GM12878 (cell line): ENCODE data around the gene ANKRD50. TPM values are rescaled to one million over a fixed set of nuclear protein-coding genes. Genes with fewer than 3 reads are reported as not detected.

Experiments used
- ATAC-seq: fragments of 200-7000 bp; cut with Tn5 transposase; 3 replicates; pipeline ENCODE4 v1.9.1; 2020; ENCODE audit warnings: mild to moderate bottlenecking, moderate library complexity
- BruUV-seq: library from RNA; stranded (reverse); fragments of 400-500 nt; replicated peaks from 2 replicates; lab custom pipeline; 2021; lab: Mats Ljungman, UMichigan
- CTCF ChIA-PET: fragments of 300-600 bp; sonication (Branson Sonifier 250); formaldehyde crosslinking; extraction: SDS; loops from one replicate; lab custom pipeline; 2021; ENCODE audit warnings: inconsistent platforms; lab: Yijun Ruan, JAX
- POLR2A ChIA-PET: fragments of 350-600 bp; formaldehyde crosslinking; extraction: SDS; loops from one replicate; lab custom pipeline; 2021; ENCODE audit warnings: inconsistent platforms; lab: Charles Lee
- RAD21 ChIA-PET: fragments of 300-600 bp; sonication (Branson Sonifier 250); formaldehyde crosslinking; loops from one replicate; lab custom pipeline; 2023; ENCODE audit warnings: antibody characterized with exemption; ENCODE audit not compliant: unreplicated experiment; lab: Charles Lee
- SMC1A ChIA-PET: fragments of 300-600 bp; sonication (Branson Sonifier 250); formaldehyde crosslinking; loops from one replicate; lab custom pipeline; 2023; ENCODE audit not compliant: unreplicated experiment, uncharacterized antibody; lab: Charles Lee
- DNase-seq: peaks from one replicate; pipeline ENCODE4 v3.0.0-alpha.2; 2011; ENCODE audit warnings: low read depth, low spot score
- FAIRE-seq: peaks from 3 replicates; lab custom pipeline; 2011; peaks lifted over from hg19 to GRCh38; lab: Jason Lieb, UNC
- H2AFZ ChIP-seq: 2 replicates; pipeline ENCODE4 v1.6.0; 2011; ENCODE audit warnings: low read depth, low read length, control low read depth; ENCODE audit not compliant: control insufficient read depth
- H3K27ac ChIP-seq: 2 replicates; pipeline ENCODE4 v1.5.1; 2011; ENCODE audit warnings: control low read depth; ENCODE audit not compliant: control insufficient read depth, insufficient read depth
- H3K27me3 ChIP-seq, 2 experiments: replicated peaks in 1 of 2; 2 replicates each; pipeline versions ENCODE4 v1.6.0 to v1.6.1; 2011; ENCODE audit warnings: low read length in 1 of 2; ENCODE audit not compliant: control insufficient read depth in 2 of 2, insufficient read depth in 2 of 2
- H3K36me3 ChIP-seq, 2 experiments: 2 replicates each; pipeline ENCODE4 v1.5.1; 2011; ENCODE audit warnings: low read length in 1 of 2; ENCODE audit not compliant: control insufficient read depth in 2 of 2, insufficient read depth in 2 of 2
- H3K4me1 ChIP-seq: 2 replicates; pipeline ENCODE4 v1.6.1; 2011; ENCODE audit warnings: mild to moderate bottlenecking, low read length, moderate library complexity, mixed read lengths; ENCODE audit not compliant: control insufficient read depth, insufficient read depth
- H3K4me2 ChIP-seq: 2 replicates; pipeline ENCODE4 v1.6.0; 2011; ENCODE audit warnings: control low read depth; ENCODE audit not compliant: control insufficient read depth, insufficient read depth
- H3K4me3 ChIP-seq: fragments of 200-600 bp; sonication (generic); 2 replicates; pipeline ENCODE4 v1.5.1; 2016
- H3K79me2 ChIP-seq: 2 replicates; pipeline ENCODE4 v1.6.0; 2011; ENCODE audit warnings: low read length; ENCODE audit not compliant: control insufficient read depth, insufficient read depth
- H3K9ac ChIP-seq: 2 replicates; pipeline ENCODE4 v1.8.0; 2011; ENCODE audit warnings: low read length, control low read depth, mixed read lengths; ENCODE audit not compliant: control insufficient read depth, insufficient read depth
- H3K9me3 ChIP-seq: replicated peaks from 3 replicates; pipeline ENCODE4 v1.5.1; 2011; ENCODE audit warnings: mild to moderate bottlenecking, low read length; ENCODE audit not compliant: control insufficient read depth, insufficient read depth
- H4K20me1 ChIP-seq: 2 replicates; pipeline ENCODE4 v1.6.0; 2011; ENCODE audit not compliant: control insufficient read depth, insufficient read depth
- ATF7 ChIP-seq: fragments of 450-650 bp; IDR thresholded peaks from 2 replicates; pipeline ENCODE4 v1.6.1; 2016; ENCODE audit warnings: low read depth, mild to moderate bottlenecking
- CEBPZ ChIP-seq: fragments of 150-350 bp; IDR thresholded peaks from 2 replicates; pipeline ENCODE4 v1.6.1; 2016; ENCODE audit warnings: low read depth, low read length
- EGR1 ChIP-seq, 2 experiments: IDR thresholded peaks; 1 replicate in 1 of 2; 2 replicates in 1 of 2; pipeline ENCODE4 v1.6.1; 2011 to 2012; ENCODE audit warnings: low read depth in 2 of 2, low read length in 2 of 2, borderline replicate concordance in 1 of 2, mild to moderate bottlenecking in 1 of 2, moderate library complexity in 1 of 2
- ESRRA ChIP-seq: IDR thresholded peaks from 2 replicates; pipeline ENCODE4 v1.6.1; 2012; ENCODE audit warnings: mild to moderate bottlenecking, low read length, improper control_type of control experiment
- GATAD2B ChIP-seq: fragments of 450-650 bp; conservative IDR thresholded peaks from 2 replicates; pipeline ENCODE4 v1.6.1; 2017; ENCODE audit warnings: low read depth, mild to moderate bottlenecking, moderate library complexity
- MEF2A ChIP-seq: IDR thresholded peaks from 2 replicates; pipeline ENCODE4 v1.6.1; 2011; ENCODE audit warnings: low read depth, mild to moderate bottlenecking, low read length, moderate library complexity; ENCODE audit not compliant: insufficient read depth
- NR2F1 ChIP-seq: fragments of 450-650 bp; conservative IDR thresholded peaks from 2 replicates; pipeline ENCODE4 v1.6.1; 2017; ENCODE audit warnings: mild to moderate bottlenecking
- POLR2AphosphoS2 ChIP-seq: IDR thresholded peaks from 2 replicates; pipeline ENCODE4 v1.6.1; 2011; ENCODE audit warnings: low read depth, mild to moderate bottlenecking, low read length, improper control_type of control experiment, moderate library complexity
- USF2 ChIP-seq: IDR thresholded peaks from 2 replicates; pipeline ENCODE4 v1.6.1; 2011; ENCODE audit warnings: low read depth, low read length, improper control_type of control experiment, borderline replicate concordance
- ZBTB4 ChIP-seq: fragments of 450-650 bp; formaldehyde crosslinking; IDR thresholded peaks from 2 replicates; pipeline ENCODE4 v1.4.0; 2022; ENCODE audit warnings: mild to moderate bottlenecking, moderate library complexity
- ZBTB40 ChIP-seq: fragments of 450-650 bp; IDR thresholded peaks from 2 replicates; pipeline ENCODE4 v1.6.1; 2016; ENCODE audit warnings: mild to moderate bottlenecking, moderate library complexity, borderline replicate concordance
- WGBS: methylation state at CpG from one replicate; pipeline ENCODE4 v1.1.6; 2016; ENCODE audit warnings: low lambda C conversion rate; ENCODE audit not compliant: insufficient replicate concordance, insufficient coverage; ENCODE audit errors: missing lambda C conversion rate; 5-methylcytosine and 5-hydroxymethylcytosine counted together
- in situ Hi-C: fragments of 300-500 bp; cut with MboI; formaldehyde crosslinking; loops from 9 replicates; pipeline ENCODE4 v1.14.3; 2018; ENCODE audit warnings: mixed read lengths
- intact Hi-C: fragments of 100-400 bp; cut with micrococcal nuclease; formaldehyde crosslinking; loops from one replicate; pipeline ENCODE4 v1.14.2; 2022; ENCODE audit not compliant: unreplicated experiment
- polyA plus RNA-seq, 11 experiments: library from polyadenylated mRNA; depleted of rRNA in 4 of 11; unstranded in 6 of 11; stranded (reverse) in 5 of 11; fragments of >200 nt; fragmentation: Nextera tagmentation in 4 of 11; fragmentation: Illumina TruSeq in 1 of 11; extraction: Ambion mirVana in 4 of 11; extraction: Trizol in 1 of 11; gene quantifications; 1 replicate in 1 of 11; 2 replicates in 10 of 11; pipeline versions ENCODE4 v1.2.1 to v1.2.3, GENCODE V29; 2011 to 2016; ENCODE audit warnings: inconsistent platforms in 2 of 11, missing spikeins in 2 of 11, low read depth in 1 of 11
- total RNA-seq, 4 experiments: library from RNA; depleted of rRNA in 3 of 4; stranded (reverse); fragments of >200 nt in 3 of 4; fragmentation: Illumina TruSeq in 1 of 4; extraction: Trizol in 1 of 4; gene quantifications; 2 replicates each; pipeline versions ENCODE4 v1.2.1 to v1.2.3, GENCODE V29; 2013 to 2021

Gene ANKRD50
- total and polyA plus RNA-seq, 10 of the 15 experiments (the other 5 are each of a cell fraction or from before 2014, with no cell fraction given): under 0.01 to 0.10 (median 0.03) TPM; not detected in 1

GRCh38 chr4:124703154-124703553, 9.4 kb downstream of the ANKRD50 start (continued):
- TF ChIP-seq ZBTB4 (CRISPR knock-in tag) (no peak), ZBTB40 (no peak), USF2 (no peak)

GRCh38 chr4:124697441-124697840, 15.1 kb downstream of the ANKRD50 start:
- no peaks in the 10 kb centered on the region for H3K79me2 ChIP-seq
- in situ Hi-C loops (no loop called here), intact Hi-C loops (no loop called here)
- no peak overlapping the region for H3K9ac ChIP-seq
- ATAC-seq: no peak
- POLR2A ChIA-PET: no interaction called here
- no peaks in the 10 kb centered on the region for H3K36me3 ChIP-seq
- no peak overlapping the region for H3K4me3 ChIP-seq
- no peak for DNase-seq
- no peaks in the 10 kb centered on the region for H4K20me1 ChIP-seq
- no peak overlapping the region for H3K4me2 ChIP-seq
- SMC1A ChIA-PET: no interaction called here
- 30% methylated on average over 2 of the region's 2 CpGs for WGBS
- RAD21 ChIA-PET: no interaction called here
- no peak for FAIRE-seq
- H3K9me3 ChIP-seq: no peaks in the 10 kb centered on the region
- no peak overlapping the region for H2AFZ ChIP-seq
- CTCF ChIA-PET: no interaction called here
- H3K4me1 ChIP-seq: no peaks in the 10 kb centered on the region
- no peaks in the 10 kb centered on the region for H3K27me3 ChIP-seq
- no TSS peak for BruUV-seq
- no peak overlapping the region for H3K27ac ChIP-seq
- TF ChIP-seq ATF7: no peak
- TF ChIP-seq CEBPZ: no peak
- no peak for TF ChIP-seq NR2F1
- TF ChIP-seq ESRRA: no peak
- TF ChIP-seq POLR2AphosphoS2: no peak
- no peak for TF ChIP-seq MEF2A
- no peak for TF ChIP-seq GATAD2B
- no peak for TF ChIP-seq EGR1 (IDR thresholded peaks at IDR 0.05; ENCODE audit: borderline replicate concordance in 1 of 2, low read depth in 2 of 2, low read length in 2 of 2)
